SH-SY5Y (cell line): ENCODE data around the gene DGLUCY.

Experiments
- GATA2 ChIP-seq: IDR thresholded peaks from 2 replicates; pipeline ENCODE4 v1.6.1; 2011; ENCODE audit warnings: mild to moderate bottlenecking, low read depth, low read length
- GATA3 ChIP-seq: IDR thresholded peaks from 2 replicates; pipeline ENCODE4 v1.6.1; 2011; ENCODE audit warnings: low read depth, mild to moderate bottlenecking, low read length, moderate library complexity

- TF ChIP-seq GATA3, result no peak
- TF ChIP-seq GATA2, result no peak
Observed at GRCh38 chr14:91065266-91065665, 48.6 kb upstream of the DGLUCY start.
